H9 (cell line): ENCODE results near the gene HCFC1. TPM values are rescaled to one million over a fixed set of nuclear protein-coding genes. Genes with fewer than 3 reads are reported as not detected.

ENCODE experiments used
- DNase-seq: peaks from one replicate; pipeline ENCODE4 v3.0.0-alpha.2; 2017
- H2AFZ ChIP-seq: one replicate; pipeline ENCODE4 v1.6.1; 2013; ENCODE audit warnings: mild to moderate bottlenecking, low read length, control low read depth, moderate library complexity
- H2AK5ac ChIP-seq: 2 replicates; pipeline ENCODE4 v1.6.1; 2013; ENCODE audit warnings: low read length, control low read depth, mixed read lengths; ENCODE audit not compliant: insufficient read length
- H2BK120ac ChIP-seq: one replicate; pipeline ENCODE4 v1.6.1; 2013; ENCODE audit warnings: low read depth, mild to moderate bottlenecking, low read length, control low read depth, inconsistent platforms; ENCODE audit not compliant: poor library complexity, severe bottlenecking
- H2BK12ac ChIP-seq: 2 replicates; pipeline ENCODE4 v1.6.1; 2013; ENCODE audit warnings: low read length, control low read depth, mixed read lengths, low read depth; ENCODE audit not compliant: insufficient read length
- H2BK15ac ChIP-seq: 2 replicates; pipeline ENCODE4 v1.6.1; 2013; ENCODE audit warnings: low read depth, low read length, control low read depth
- H2BK20ac ChIP-seq: one replicate; pipeline ENCODE4 v1.6.1; 2013; ENCODE audit warnings: low read depth, mild to moderate bottlenecking, low read length, control low read depth, inconsistent platforms; ENCODE audit not compliant: poor library complexity, severe bottlenecking
- H2BK5ac ChIP-seq: 2 replicates; pipeline ENCODE4 v1.6.1; 2013; ENCODE audit warnings: low read length, control low read depth, mixed read lengths; ENCODE audit not compliant: insufficient read length
- H3K14ac ChIP-seq: 2 replicates; pipeline ENCODE4 v1.6.1; 2013; ENCODE audit warnings: low read length, control low read depth; ENCODE audit not compliant: insufficient read depth
- H3K18ac ChIP-seq: 2 replicates; pipeline ENCODE4 v1.6.1; 2013; ENCODE audit warnings: low read depth, mild to moderate bottlenecking, mixed read lengths, low read length, control low read depth; ENCODE audit not compliant: insufficient read length
- H3K23ac ChIP-seq: 2 replicates; pipeline ENCODE4 v1.6.1; 2013; ENCODE audit warnings: low read length, control low read depth, mixed read lengths, low read depth; ENCODE audit not compliant: insufficient read length
- H3K23me2 ChIP-seq: 2 replicates; pipeline ENCODE4 v1.6.1; 2013; ENCODE audit warnings: low read depth, mild to moderate bottlenecking, mixed read lengths, low read length, control low read depth; ENCODE audit not compliant: insufficient read length, poor library complexity, severe bottlenecking
- H3K27ac ChIP-seq: 2 replicates; pipeline ENCODE4 v1.5.1; 2013; ENCODE audit warnings: low read length, control low read depth, mixed read lengths, low read depth; ENCODE audit not compliant: insufficient read length
- H3K27me3 ChIP-seq: 2 replicates; pipeline ENCODE4 v1.6.1; 2013; ENCODE audit warnings: low read length, control low read depth, inconsistent platforms; ENCODE audit not compliant: insufficient read depth
- H3K4ac ChIP-seq: 2 replicates; pipeline ENCODE4 v1.6.1; 2013; ENCODE audit warnings: low read depth, mild to moderate bottlenecking, control low read depth, inconsistent platforms, low read length, moderate library complexity
- H3K4me1 ChIP-seq: 2 replicates; pipeline ENCODE4 v1.6.1; 2013; ENCODE audit warnings: low read length, control low read depth, inconsistent platforms; ENCODE audit not compliant: insufficient read depth
- H3K4me2 ChIP-seq: 2 replicates; pipeline ENCODE4 v1.6.1; 2013; ENCODE audit warnings: low read length, control low read depth, mixed read lengths; ENCODE audit not compliant: insufficient read length, insufficient read depth
- H3K56ac ChIP-seq: 2 replicates; pipeline ENCODE4 v1.6.1; 2013; ENCODE audit warnings: low read depth, mild to moderate bottlenecking, mixed read lengths, low read length, control low read depth; ENCODE audit not compliant: insufficient read length
- H3K79me1 ChIP-seq: 2 replicates; pipeline ENCODE4 v1.6.1; 2013; ENCODE audit warnings: low read depth, mild to moderate bottlenecking, moderate library complexity, low read length, control low read depth, inconsistent platforms; ENCODE audit not compliant: insufficient read depth, poor library complexity, severe bottlenecking
- H3K79me2 ChIP-seq: 2 replicates; pipeline ENCODE4 v1.6.1; 2013; ENCODE audit warnings: low read length, control low read depth, inconsistent platforms; ENCODE audit not compliant: insufficient read depth
- H3K9ac ChIP-seq: 2 replicates; pipeline ENCODE4 v1.6.1; 2013; ENCODE audit warnings: low read length, control low read depth, mixed read lengths; ENCODE audit not compliant: insufficient read length; ENCODE audit errors: extremely low read depth
- H3K9me3 ChIP-seq: one replicate; pipeline ENCODE4 v1.6.1; 2013; ENCODE audit warnings: low read depth, low read length, inconsistent platforms; ENCODE audit not compliant: control insufficient read depth
- H3T11ph ChIP-seq: one replicate; pipeline ENCODE4 v1.6.1; 2013; ENCODE audit warnings: mild to moderate bottlenecking, low read length, control low read depth, inconsistent platforms
- H4K20me1 ChIP-seq: one replicate; pipeline ENCODE4 v1.6.1; 2013; ENCODE audit not compliant: control insufficient read depth, insufficient read length, insufficient read depth
- H4K5ac ChIP-seq: 2 replicates; pipeline ENCODE4 v1.6.1; 2013; ENCODE audit warnings: low read depth, mild to moderate bottlenecking, mixed read lengths, low read length, control low read depth; ENCODE audit not compliant: insufficient read length
- H4K8ac ChIP-seq: replicated peaks from 2 replicates; pipeline ENCODE4 v1.6.1; 2013; ENCODE audit warnings: low read length, control low read depth, mixed read lengths, low read depth; ENCODE audit not compliant: insufficient read length
- H4K91ac ChIP-seq: 2 replicates; pipeline ENCODE4 v1.6.1; 2013; ENCODE audit warnings: low read depth, mild to moderate bottlenecking, moderate library complexity, mixed read lengths, low read length, control low read depth; ENCODE audit not compliant: insufficient read length
- H3K27ac Mint-ChIP-seq, 3 experiments: 2 replicates in 2 of 3; 3 replicates in 1 of 3; pipeline ENCODE4 v1.8.0; 2020 to 2021; ENCODE audit warnings: mixed read lengths in 3 of 3, mild to moderate bottlenecking in 1 of 3, moderate library complexity in 1 of 3
- H3K27me3 Mint-ChIP-seq: 2 replicates; pipeline ENCODE4 v1.8.0; 2021; ENCODE audit warnings: low read depth, mild to moderate bottlenecking, moderate library complexity, mixed read lengths
- H3K36me3 Mint-ChIP-seq, 3 experiments: 2 replicates in 2 of 3; 3 replicates in 1 of 3; pipeline ENCODE4 v1.8.0; 2020 to 2021; ENCODE audit warnings: low read depth in 3 of 3, mixed read lengths in 3 of 3; ENCODE audit not compliant: insufficient read depth in 1 of 3
- H3K4me1 Mint-ChIP-seq, 2 experiments: 2 replicates each; pipeline ENCODE4 v1.8.0; 2020; ENCODE audit warnings: mixed read lengths in 2 of 2
- H3K4me3 Mint-ChIP-seq, 2 experiments: 2 replicates in 1 of 2; 3 replicates in 1 of 2; pipeline ENCODE4 v1.8.0; 2020 to 2021; ENCODE audit warnings: mild to moderate bottlenecking in 2 of 2, mixed read lengths in 2 of 2, moderate library complexity in 1 of 2
- H3K9me3 Mint-ChIP-seq, 2 experiments: 2 replicates in 1 of 2; 3 replicates in 1 of 2; pipeline ENCODE4 v1.8.0; 2020; ENCODE audit warnings: mild to moderate bottlenecking in 2 of 2, mixed read lengths in 2 of 2, moderate library complexity in 1 of 2
- WGBS: extraction: QIAGEN DNeasy Blood & Tissue Kit; methylation state at CpG from one replicate; pipeline ENCODE4 v1.1.7; 2013; ENCODE audit warnings: missing lambda C conversion rate, low lambda C conversion rate, mixed read lengths; ENCODE audit not compliant: insufficient read length; ENCODE audit errors: extremely low coverage; 5-methylcytosine and 5-hydroxymethylcytosine counted together
- total RNA-seq: library from RNA; stranded (reverse); gene quantifications from 2 replicates; pipeline ENCODE4 v1.2.1, GENCODE V29; 2021
- TF ChIP-seq, protein P1 (sequence below): fragments of 200-600 bp; sonication (generic); conservative IDR thresholded peaks from 3 replicates; pipeline ENCODE4 v1.8.0; 2021; ENCODE audit warnings: antibody characterized with exemption, mild to moderate bottlenecking

Gene HCFC1
- total RNA-seq, 1 experiment from 2014 or later = 144 TPM

DNA sequence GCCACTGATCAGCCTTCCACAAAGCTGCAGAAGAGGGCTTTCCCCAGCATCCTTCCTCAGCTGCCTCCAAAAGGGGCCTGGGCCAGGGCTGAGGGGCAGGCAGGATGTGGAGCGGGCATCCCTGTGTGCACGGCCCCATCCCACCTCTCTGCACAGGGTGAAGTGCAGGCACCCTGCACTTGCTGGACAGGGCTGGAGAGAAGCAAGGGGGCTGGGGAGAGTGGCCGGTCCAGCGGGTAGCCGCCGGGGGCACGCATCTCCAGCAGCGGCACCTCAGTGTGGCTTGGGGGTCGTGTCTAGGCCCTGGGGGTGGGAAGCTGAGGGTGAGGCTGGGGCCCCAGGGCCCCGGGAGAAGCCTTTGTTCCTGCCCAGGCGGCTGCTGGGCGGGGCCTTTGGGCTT lies 64.2 kb downstream of the HCFC1 start:
- H3K79me2 ChIP-seq = no peaks in the 10 kb centered on the region

More for the DNA sequence above, 64.2 kb downstream of the HCFC1 start:
- no peak overlapping the region for H3K4me2 ChIP-seq
- no peaks in the 10 kb centered on the region for H3K4me1 ChIP-seq
- H4K20me1 ChIP-seq = no peaks in the 10 kb centered on the region
- H3K18ac ChIP-seq = no peak overlapping the region
- H3K27me3 ChIP-seq = no peaks in the 10 kb centered on the region
- no peak overlapping the region for H3K4me3 Mint-ChIP-seq
- peaks cover 2 to 13% of the 10 kb centered on the region in 2 experiments for H3K4me1 Mint-ChIP-seq
- no CpG with 5 or more reads among the region's 12 CpGs for WGBS
- H4K8ac ChIP-seq = no peak overlapping the region
- H2BK5ac ChIP-seq = no peak overlapping the region
- no peak overlapping the region for H2AK5ac ChIP-seq
- peaks cover 11% of the 10 kb centered on the region for H3K9me3 ChIP-seq
- H4K91ac ChIP-seq = no peak overlapping the region
- peaks cover 3 to 30% (median 11%) of the 10 kb centered on the region in 3 experiments; a peak in 4 of 7 replicates for H3K36me3 Mint-ChIP-seq
- H2BK20ac ChIP-seq = no peak overlapping the region
- H3K79me1 ChIP-seq = no peaks in the 10 kb centered on the region
- H2BK15ac ChIP-seq = no peak overlapping the region
- no peak overlapping the region for H2AFZ ChIP-seq
- no peak overlapping the region for H2BK120ac ChIP-seq
- no peak overlapping the region for H4K5ac ChIP-seq
- no peak overlapping the region for H3T11ph ChIP-seq
- TF ChIP-seq, protein P1, sequence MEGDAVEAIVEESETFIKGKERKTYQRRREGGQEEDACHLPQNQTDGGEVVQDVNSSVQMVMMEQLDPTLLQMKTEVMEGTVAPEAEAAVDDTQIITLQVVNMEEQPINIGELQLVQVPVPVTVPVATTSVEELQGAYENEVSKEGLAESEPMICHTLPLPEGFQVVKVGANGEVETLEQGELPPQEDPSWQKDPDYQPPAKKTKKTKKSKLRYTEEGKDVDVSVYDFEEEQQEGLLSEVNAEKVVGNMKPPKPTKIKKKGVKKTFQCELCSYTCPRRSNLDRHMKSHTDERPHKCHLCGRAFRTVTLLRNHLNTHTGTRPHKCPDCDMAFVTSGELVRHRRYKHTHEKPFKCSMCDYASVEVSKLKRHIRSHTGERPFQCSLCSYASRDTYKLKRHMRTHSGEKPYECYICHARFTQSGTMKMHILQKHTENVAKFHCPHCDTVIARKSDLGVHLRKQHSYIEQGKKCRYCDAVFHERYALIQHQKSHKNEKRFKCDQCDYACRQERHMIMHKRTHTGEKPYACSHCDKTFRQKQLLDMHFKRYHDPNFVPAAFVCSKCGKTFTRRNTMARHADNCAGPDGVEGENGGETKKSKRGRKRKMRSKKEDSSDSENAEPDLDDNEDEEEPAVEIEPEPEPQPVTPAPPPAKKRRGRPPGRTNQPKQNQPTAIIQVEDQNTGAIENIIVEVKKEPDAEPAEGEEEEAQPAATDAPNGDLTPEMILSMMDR = no peak
- H3K27ac Mint-ChIP-seq = no peak overlapping the region
- no peaks in the 10 kb centered on the region for H3K23me2 ChIP-seq
- no peak overlapping the region for H3K23ac ChIP-seq
- peaks cover 54 to 67% of the 10 kb centered on the region in 2 experiments for H3K9me3 Mint-ChIP-seq
- no peak overlapping the region for H3K14ac ChIP-seq
- no peak overlapping the region for H3K27ac ChIP-seq
- DNase-seq = no peak
- H3K4ac ChIP-seq = no peak overlapping the region
- H2BK12ac ChIP-seq = no peak overlapping the region
- no peak overlapping the region for H3K9ac ChIP-seq
- no peak overlapping the region for H3K56ac ChIP-seq
- no peaks in the 10 kb centered on the region for H3K27me3 Mint-ChIP-seq
